Activated naive CD8-positive, alpha-beta T cell treated with anti-CD3 and anti-CD28 coated beads, Interleukin-2, amount 10 ng/mL, durations not matched to agents 7 days and 5 days (primary cell): ENCODE measurements around the gene SLC7A11. TPM values are rescaled to one million over a fixed set of nuclear protein-coding genes. Genes with fewer than 3 reads are reported as not detected.

Experiments
- ATAC-seq: fragments of 150-1000 bp; cut with Tn5 transposase; one replicate; pipeline ENCODE4 v1.10.0; 2021; ENCODE audit warnings: low read depth, moderate library complexity
- POLR2A ChIA-PET: fragments of 350-600 bp; sonication (Branson Sonifier 250); formaldehyde crosslinking; loops from one replicate; lab custom pipeline; 2021; ENCODE audit warnings: antibody characterized with exemption; lab: Charles Lee
- DNase-seq: peaks from one replicate; pipeline ENCODE4 v3.0.0; 2021
- H3K27ac Mint-ChIP-seq: one replicate; pipeline ENCODE4 v1.8.0; 2022; ENCODE audit warnings: mild to moderate bottlenecking, mixed read lengths
- H3K27me3 Mint-ChIP-seq: one replicate; pipeline ENCODE4 v1.8.0; 2022; ENCODE audit warnings: mild to moderate bottlenecking, moderate library complexity, mixed read lengths
- H3K36me3 Mint-ChIP-seq: one replicate; pipeline ENCODE4 v1.8.0; 2021; ENCODE audit warnings: mild to moderate bottlenecking, mixed read lengths
- H3K4me1 Mint-ChIP-seq: one replicate; pipeline ENCODE4 v1.8.0; 2021; ENCODE audit warnings: mixed read lengths
- H3K4me3 Mint-ChIP-seq: one replicate; pipeline ENCODE4 v1.8.0; 2022; ENCODE audit warnings: mild to moderate bottlenecking, moderate library complexity, mixed read lengths
- H3K9me3 Mint-ChIP-seq: one replicate; pipeline ENCODE4 v1.8.0; 2021; ENCODE audit warnings: mixed read lengths
- total RNA-seq, 2 experiments: library from RNA; stranded (reverse); gene quantifications; one replicate each; pipeline ENCODE4 v1.2.3, GENCODE V29; 2021

The SLC7A11 gene
- total RNA-seq, 2 experiments from 2014 or later, result 1.3 to 1.5 TPM

DNA sequence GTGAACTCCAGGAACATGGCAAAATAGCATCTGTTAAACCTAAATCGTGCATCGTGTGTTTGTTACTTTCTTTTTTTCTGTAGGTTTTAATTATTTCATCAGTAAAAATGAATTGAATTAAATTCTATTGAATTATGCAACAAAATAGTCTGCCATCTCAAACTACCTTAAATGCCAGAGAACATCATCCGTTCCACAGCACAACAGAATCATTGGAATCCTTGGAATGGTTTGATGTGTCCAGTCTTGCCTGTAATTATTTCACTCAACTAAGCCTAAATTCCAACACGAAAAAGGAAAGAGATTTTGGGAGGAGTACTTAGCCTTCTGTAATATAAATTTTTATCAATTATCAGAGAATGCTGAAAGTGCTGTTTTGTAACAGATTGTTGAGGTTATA lies 17.1 kb upstream of the SLC7A11 start:
- ATAC-seq, result no peak
- Mint-ChIP-seq H3K4me3 (no peak overlapping the region), H3K27me3 (peaks cover 29% of the 10 kb centered on the region), H3K27ac (no peak overlapping the region), H3K36me3 (no peaks in the 10 kb centered on the region), H3K9me3 (no peaks in the 10 kb centered on the region), H3K4me1 (peaks cover 3% of the 10 kb centered on the region)
- no peak for DNase-seq
- POLR2A ChIA-PET, result no interaction called here

DNA sequence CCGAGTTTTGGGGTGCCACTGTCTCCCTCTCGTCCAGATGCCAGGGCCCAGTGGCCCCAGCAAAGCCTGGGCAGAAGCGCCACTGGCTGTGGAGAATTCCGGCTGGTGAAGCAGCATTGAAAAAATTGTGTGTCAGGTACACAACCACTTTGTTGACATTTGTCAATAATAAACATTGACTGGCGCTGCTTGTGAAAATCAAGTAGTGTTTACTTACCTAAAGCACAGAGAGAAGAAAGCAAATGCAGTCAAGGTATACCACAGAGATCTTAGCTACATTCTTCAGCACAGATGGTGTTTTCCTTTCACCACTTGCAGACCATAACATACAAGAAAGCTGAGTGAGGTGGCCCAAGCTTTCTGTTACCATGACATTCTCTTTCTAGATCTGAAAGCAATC lies 14.5 kb upstream of the SLC7A11 start:
- H3K9me3 Mint-ChIP-seq, result no peaks in the 10 kb centered on the region
- POLR2A ChIA-PET, result interaction anchor here (1.4 kb wide), 1 partner anchor 14 kb away, joined by 5 read pairs; the partner anchor contains the start of gene SLC7A11
- H3K4me3 Mint-ChIP-seq, result no peak overlapping the region
- no peak overlapping the region for H3K27ac Mint-ChIP-seq
- no peaks in the 10 kb centered on the region for H3K36me3 Mint-ChIP-seq
- no peak for ATAC-seq
- peaks cover 23% of the 10 kb centered on the region for H3K27me3 Mint-ChIP-seq
- H3K4me1 Mint-ChIP-seq, result peaks cover 3% of the 10 kb centered on the region
- DNase-seq, result no peak

GRCh38 chr4:138255917-138256597 lies 13.9 kb upstream of the SLC7A11 start:
- Mint-ChIP-seq H3K4me1 (peaks cover 3% of the 10 kb centered on the region), H3K36me3 (no peaks in the 10 kb centered on the region), H3K27ac (no peak overlapping the region), H3K9me3 (no peaks in the 10 kb centered on the region), H3K4me3 (no peak overlapping the region), H3K27me3 (peaks cover 24% of the 10 kb centered on the region)
- POLR2A ChIA-PET, result interaction anchor here (1.4 kb wide), 1 partner anchor 13 kb away, joined by 5 read pairs; the partner anchor contains the start of gene SLC7A11
- DNase-seq (no peak), ATAC-seq (no peak)

- DNase-seq, result no peak
- no peak overlapping the region for H3K4me3 Mint-ChIP-seq
- ATAC-seq, result no peak
Measured at GRCh38 chr4:138252551-138252950, 10.4 kb upstream of the SLC7A11 start.

DNA sequence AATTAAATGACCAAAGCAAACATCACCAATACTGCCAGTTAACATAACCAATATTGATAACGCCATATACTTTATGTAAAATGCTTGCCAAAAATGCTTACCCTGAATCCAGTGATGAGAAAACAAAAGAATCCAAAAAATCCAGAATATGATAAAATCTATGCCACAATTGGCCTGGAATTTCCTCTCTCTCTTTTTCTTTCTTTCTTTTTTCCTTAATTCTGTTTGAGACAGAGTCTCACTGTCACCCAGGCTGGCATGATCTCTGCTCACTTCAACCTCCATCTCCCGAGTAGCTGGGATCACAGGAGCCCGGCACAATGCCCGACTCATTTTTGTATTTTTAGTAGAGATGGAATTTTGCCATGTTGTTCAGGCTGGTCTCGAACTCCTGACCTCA lies 9.8 kb upstream of the SLC7A11 start:
- ATAC-seq, result no peak
- H3K36me3 Mint-ChIP-seq, result no peaks in the 10 kb centered on the region

More at GRCh38 chr4:138252551-138252950, 10.4 kb upstream of the SLC7A11 start:
- Mint-ChIP-seq H3K27me3 (peaks cover 14% of the 10 kb centered on the region), H3K27ac (no peak overlapping the region), H3K9me3 (no peaks in the 10 kb centered on the region), H3K36me3 (no peaks in the 10 kb centered on the region), H3K4me1 (peaks cover 3% of the 10 kb centered on the region)
- POLR2A ChIA-PET, result no interaction called here

GRCh38 chr4:138249132-138249531 lies 7.0 kb upstream of the SLC7A11 start:
- H3K36me3 Mint-ChIP-seq, result no peaks in the 10 kb centered on the region
- H3K4me3 Mint-ChIP-seq, result no peak overlapping the region
- no peak overlapping the region for H3K27ac Mint-ChIP-seq
- H3K4me1 Mint-ChIP-seq, result no peaks in the 10 kb centered on the region
- POLR2A ChIA-PET, result no interaction called here
- DNase-seq (no peak), ATAC-seq (no peak)
- no peaks in the 10 kb centered on the region for H3K9me3 Mint-ChIP-seq
- peaks cover 11% of the 10 kb centered on the region for H3K27me3 Mint-ChIP-seq

More for the DNA sequence above, 9.8 kb upstream of the SLC7A11 start:
- Mint-ChIP-seq H3K4me3 (no peak overlapping the region), H3K27ac (no peak overlapping the region), H3K9me3 (no peaks in the 10 kb centered on the region), H3K4me1 (peaks cover 3% of the 10 kb centered on the region), H3K27me3 (peaks cover 12% of the 10 kb centered on the region)
- POLR2A ChIA-PET, result no interaction called here
- no peak for DNase-seq

DNA sequence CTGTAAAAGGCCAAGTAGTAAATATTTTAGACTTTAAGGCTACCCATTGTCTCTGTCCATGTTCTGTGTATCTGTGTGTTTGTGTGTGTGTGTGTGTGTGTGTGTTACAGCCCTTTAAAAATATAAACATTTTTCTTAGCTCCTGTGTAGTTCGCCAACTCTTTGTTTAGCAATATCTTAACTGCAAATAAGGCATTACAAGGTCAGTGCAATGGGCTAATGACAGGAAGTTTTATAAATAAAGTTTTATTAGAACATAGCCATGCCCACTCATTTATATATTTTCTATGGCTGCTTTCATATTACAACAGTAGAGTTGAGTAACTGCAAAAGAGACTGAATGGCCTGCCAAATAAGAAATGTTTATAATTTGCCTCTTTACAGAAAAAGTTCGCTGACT lies 5.9 kb upstream of the SLC7A11 start:
- peaks cover 2% of the 10 kb centered on the region for H3K4me1 Mint-ChIP-seq
- DNase-seq (no peak), ATAC-seq (no peak)
- H3K9me3 Mint-ChIP-seq, result no peaks in the 10 kb centered on the region
- H3K27me3 Mint-ChIP-seq, result peaks cover 10% of the 10 kb centered on the region
- H3K27ac Mint-ChIP-seq, result no peak overlapping the region
- POLR2A ChIA-PET, result no interaction called here
- H3K4me3 Mint-ChIP-seq, result no peak overlapping the region
- H3K36me3 Mint-ChIP-seq, result no peaks in the 10 kb centered on the region

DNA sequence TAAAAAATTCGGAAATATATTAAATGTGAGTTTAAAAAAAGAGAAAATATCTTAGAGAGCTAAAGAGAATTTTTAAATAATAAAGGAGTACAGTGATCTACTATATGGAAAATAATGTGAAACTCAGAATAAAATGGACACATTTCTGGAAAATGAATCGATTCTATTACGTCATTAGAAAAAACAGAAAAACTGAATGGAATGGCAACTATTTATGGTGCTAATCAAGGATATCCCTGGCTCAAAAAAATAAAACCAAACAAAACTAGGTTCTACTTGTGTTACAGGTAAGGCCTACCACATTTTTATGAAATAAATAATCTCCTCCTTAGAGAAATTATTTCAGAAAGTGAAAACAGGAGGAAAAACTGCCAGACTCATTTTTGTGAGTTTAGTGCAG lies 5.5 kb upstream of the SLC7A11 start:
- Mint-ChIP-seq H3K36me3 (no peaks in the 10 kb centered on the region), H3K27me3 (peaks cover 10% of the 10 kb centered on the region), H3K27ac (no peak overlapping the region), H3K4me1 (peaks cover 2% of the 10 kb centered on the region), H3K4me3 (no peak overlapping the region), H3K9me3 (no peaks in the 10 kb centered on the region)
- ATAC-seq (no peak), DNase-seq (no peak)
- POLR2A ChIA-PET, result no interaction called here

DNA sequence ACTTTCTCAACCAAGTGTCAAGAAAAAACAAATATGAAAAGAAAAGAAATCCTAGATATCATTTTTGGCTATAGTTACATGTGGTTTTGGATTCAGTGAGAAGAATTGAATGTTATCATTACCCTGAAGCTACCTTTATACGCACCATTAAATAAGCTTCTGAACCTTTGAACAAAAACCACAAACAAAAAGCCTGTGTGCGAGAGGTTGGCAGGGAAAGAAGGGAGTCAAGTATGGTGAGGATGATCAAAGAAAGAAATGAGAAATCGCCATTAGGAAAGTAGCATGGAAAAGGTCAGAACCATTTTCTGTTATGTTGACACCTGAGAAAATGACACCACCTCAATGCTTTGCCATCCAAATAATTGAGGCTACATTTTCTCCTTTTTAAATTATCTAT lies 1.2 kb upstream of the SLC7A11 start:
- H3K4me3 Mint-ChIP-seq, result peak overlapping the region; percentile 10
- POLR2A ChIA-PET, result interaction anchor here (1.9 kb wide), 1 partner anchor 13 kb away, joined by 5 read pairs; no protein-coding TSS in a partner anchor
- no peaks in the 10 kb centered on the region for H3K9me3 Mint-ChIP-seq
- H3K4me1 Mint-ChIP-seq, result peaks cover 22% of the 10 kb centered on the region
- H3K27me3 Mint-ChIP-seq, result peaks cover 3% of the 10 kb centered on the region
- no peak overlapping the region for H3K27ac Mint-ChIP-seq
- H3K36me3 Mint-ChIP-seq, result peaks cover 2% of the 10 kb centered on the region
- DNase-seq, result no peak
- ATAC-seq, result no peak

- POLR2A ChIA-PET, result interaction anchor here (0.9 to 1.9 kb wide), 2 partner anchors 9 to 14 kb away, joined by 4 to 5 read pairs; no protein-coding TSS in a partner anchor
- Mint-ChIP-seq H3K36me3 (peaks cover 2% of the 10 kb centered on the region), H3K27ac (peak overlapping the region; percentile 98), H3K9me3 (no peaks in the 10 kb centered on the region), H3K4me1 (peaks cover 22% of the 10 kb centered on the region), H3K4me3 (peak overlapping the region; percentile 90), H3K27me3 (peaks cover 3% of the 10 kb centered on the region)
- DNase-seq (no peak), ATAC-seq (no peak)
Measured at GRCh38 chr4:138242834-138243156, 646 bp upstream of the SLC7A11 start.

- Mint-ChIP-seq H3K9me3 (no peaks in the 10 kb centered on the region), H3K27ac (peak overlapping the region; percentile 98), H3K27me3 (no peaks in the 10 kb centered on the region), H3K4me3 (peak overlapping the region; percentile 90), H3K4me1 (peaks cover 22% of the 10 kb centered on the region), H3K36me3 (peaks cover 3% of the 10 kb centered on the region)
- ATAC-seq (no peak), DNase-seq (peak; percentile 32)
- POLR2A ChIA-PET, result interaction anchor here (0.9 to 1.9 kb wide), 2 partner anchors 7 to 15 kb away, joined by 4 to 5 read pairs; no protein-coding TSS in a partner anchor
Measured at GRCh38 chr4:138241281-138242075, 671 bp downstream of the SLC7A11 start.

- Mint-ChIP-seq H3K4me1 (peaks cover 30% of the 10 kb centered on the region), H3K27me3 (no peaks in the 10 kb centered on the region), H3K9me3 (no peaks in the 10 kb centered on the region), H3K27ac (no peak overlapping the region), H3K4me3 (no peak overlapping the region), H3K36me3 (peaks cover 6% of the 10 kb centered on the region)
- POLR2A ChIA-PET, result no interaction called here
- DNase-seq (no peak), ATAC-seq (no peak)
Measured at GRCh38 chr4:138239491-138239890, 2.7 kb downstream of the SLC7A11 start.

DNA sequence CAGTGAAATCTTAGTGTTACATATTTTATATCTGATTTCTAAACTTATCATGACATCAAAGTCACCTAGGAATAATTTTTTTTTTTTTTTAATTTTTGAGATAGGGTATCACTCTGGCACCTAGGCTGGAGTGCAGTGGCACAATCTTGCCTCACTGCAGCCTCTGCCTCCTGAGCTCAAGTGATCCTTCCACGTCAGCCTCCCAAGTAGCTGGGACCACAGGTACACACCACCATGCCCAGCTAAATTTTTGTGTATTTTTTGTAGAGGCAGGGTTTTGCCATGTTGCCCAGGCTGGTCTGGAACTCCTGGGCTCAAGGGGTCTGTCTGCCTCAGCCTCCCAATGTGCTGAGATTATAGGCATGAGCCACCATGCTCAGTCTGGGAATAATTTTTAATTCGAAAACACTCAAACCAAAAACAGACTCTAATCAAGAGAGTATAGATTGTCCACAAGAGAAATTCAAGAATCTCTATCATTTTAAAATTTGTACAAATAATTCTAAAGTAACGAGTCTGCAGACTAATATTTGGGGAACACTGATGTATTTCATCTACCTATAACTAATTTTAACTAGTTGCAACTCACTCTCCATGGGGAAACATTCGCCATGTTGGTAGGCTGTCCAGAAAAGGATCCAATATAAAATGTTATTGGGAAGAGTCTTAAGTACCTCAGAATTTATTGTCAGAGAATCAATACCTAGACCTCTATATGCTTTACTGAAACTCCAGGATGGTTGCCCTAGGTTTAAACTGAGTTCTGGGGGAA lies 3.4 kb downstream of the SLC7A11 start:
- Mint-ChIP-seq H3K27me3 (no peaks in the 10 kb centered on the region), H3K4me3 (no peak overlapping the region), H3K9me3 (no peaks in the 10 kb centered on the region), H3K27ac (no peak overlapping the region), H3K36me3 (peaks cover 6% of the 10 kb centered on the region), H3K4me1 (peaks cover 30% of the 10 kb centered on the region)
- POLR2A ChIA-PET, result no interaction called here
- DNase-seq (no peak), ATAC-seq (no peak)
